NOMO-1 treated with DMSO at 0.1 percent for 48 hours (cell line): ENCODE results near the gene MMP20.
A peak's percentile ranks its signal among the peaks of the same experiment; 100 is the strongest.

Source experiments
- DNase-seq: peaks from one replicate; lab custom pipeline; 2025; ENCODE audit not compliant: unreplicated experiment; lab: John Stamatoyannopoulos, UW

MMP20 gene

DNA sequence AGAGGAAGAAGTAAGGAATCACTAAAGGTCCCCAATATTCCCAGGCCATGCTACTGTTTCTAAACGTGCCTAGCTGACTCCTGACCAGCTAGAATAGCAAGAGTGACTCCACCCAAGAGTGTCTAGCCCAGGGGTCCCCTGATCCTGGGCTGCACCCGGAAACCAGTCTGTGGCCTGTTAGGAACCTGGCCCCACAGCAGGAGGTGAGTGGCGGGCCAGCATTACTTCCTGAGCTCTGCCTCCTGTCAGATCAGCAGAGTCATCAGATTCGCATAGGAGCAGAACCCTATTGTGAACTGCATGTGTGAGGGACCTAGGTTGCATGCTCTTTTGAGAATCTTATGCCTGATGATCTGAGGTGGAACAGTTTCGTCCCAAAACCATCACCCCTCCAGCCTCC, 2.0 kb downstream of the MMP20 start:
- no peak for DNase-seq

- no peak for DNase-seq
These were observed 2.9 kb downstream of the MMP20 start for GRCh38 chr11:102622258-102622657.

- DNase-seq: no peak
These were observed 4.1 kb downstream of the MMP20 start for GRCh38 chr11:102620818-102621561.

- no peak for DNase-seq
These were observed 5.0 kb downstream of the MMP20 start for GRCh38 chr11:102620179-102620578.

GRCh38 chr11:102617466-102618008, 7.6 kb downstream of the MMP20 start:
- DNase-seq: no peak

- DNase-seq: no peak
These were observed 9.2 kb downstream of the MMP20 start for GRCh38 chr11:102615894-102616432.

- DNase-seq: no peak
These were observed 9.8 kb downstream of the MMP20 start for GRCh38 chr11:102615077-102615893.

GRCh38 chr11:102614485-102614884, 10.6 kb downstream of the MMP20 start:
- no peak for DNase-seq

DNA sequence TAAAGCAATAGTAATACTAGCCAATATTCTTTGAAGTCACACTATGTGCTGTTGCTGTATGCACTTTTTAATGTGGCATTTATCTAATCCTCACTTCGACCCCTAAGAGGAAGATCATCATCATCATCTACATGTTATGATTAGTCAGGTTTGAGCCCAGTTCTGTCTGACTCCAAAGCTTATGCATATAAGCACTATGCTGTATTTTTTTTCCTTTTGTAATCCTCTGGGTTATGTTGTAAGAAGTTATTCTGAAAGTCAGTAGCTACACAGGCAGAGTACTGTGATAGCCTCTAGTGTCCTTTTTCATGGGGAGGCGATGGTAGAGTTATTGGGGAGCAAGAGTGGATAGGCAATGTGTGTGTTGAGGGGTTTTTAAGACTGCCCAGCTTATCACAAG, 11.1 kb downstream of the MMP20 start:
- no peak for DNase-seq

DNA sequence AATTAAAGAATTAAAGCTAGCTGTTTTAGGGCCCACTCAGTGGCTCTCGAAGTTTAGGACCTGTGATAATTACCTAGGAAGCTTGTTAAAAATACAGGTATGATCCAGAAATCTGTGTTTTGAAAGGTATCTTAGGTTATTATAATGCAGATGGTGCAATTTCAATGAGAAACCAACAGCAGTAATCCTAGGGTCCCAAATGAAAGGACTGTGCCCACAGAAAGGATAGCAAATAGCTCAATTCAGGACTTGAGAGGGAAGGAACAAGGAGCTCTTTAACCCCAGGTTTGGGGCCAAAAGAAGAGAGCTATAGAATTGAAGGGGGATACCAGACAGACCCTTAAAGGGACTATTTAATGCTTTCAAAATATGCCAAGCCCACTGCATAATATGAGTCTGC, 11.7 kb downstream of the MMP20 start:
- no peak for DNase-seq

DNA sequence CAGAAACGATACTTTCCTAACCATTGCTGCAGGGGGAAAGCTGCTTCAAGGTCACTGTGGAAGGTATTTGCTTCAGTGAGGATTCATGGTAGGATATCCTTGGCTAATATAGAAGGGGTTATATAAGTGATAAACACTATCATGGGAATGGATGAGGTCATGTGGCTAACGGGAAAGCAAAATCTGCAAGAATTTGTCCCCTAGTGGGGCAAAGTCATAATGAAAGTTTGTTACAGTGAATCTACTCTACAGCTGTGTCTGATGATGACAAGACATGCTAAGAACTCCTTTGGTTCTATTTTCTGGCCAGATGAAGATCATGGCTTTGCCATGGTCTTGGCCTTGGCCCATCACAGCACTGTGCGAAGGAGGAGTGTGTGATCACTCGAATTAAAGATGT, 13.8 kb downstream of the MMP20 start:
- DNase-seq: no peak

- peak; percentile 27 for DNase-seq
These were observed 14.9 kb downstream of the MMP20 start for GRCh38 chr11:102610200-102610599.

- DNase-seq: no peak
These were observed 16.4 kb downstream of the MMP20 start for GRCh38 chr11:102608699-102609098.

- no peak for DNase-seq
These were observed 20.3 kb downstream of the MMP20 start for GRCh38 chr11:102604875-102605274.

DNA sequence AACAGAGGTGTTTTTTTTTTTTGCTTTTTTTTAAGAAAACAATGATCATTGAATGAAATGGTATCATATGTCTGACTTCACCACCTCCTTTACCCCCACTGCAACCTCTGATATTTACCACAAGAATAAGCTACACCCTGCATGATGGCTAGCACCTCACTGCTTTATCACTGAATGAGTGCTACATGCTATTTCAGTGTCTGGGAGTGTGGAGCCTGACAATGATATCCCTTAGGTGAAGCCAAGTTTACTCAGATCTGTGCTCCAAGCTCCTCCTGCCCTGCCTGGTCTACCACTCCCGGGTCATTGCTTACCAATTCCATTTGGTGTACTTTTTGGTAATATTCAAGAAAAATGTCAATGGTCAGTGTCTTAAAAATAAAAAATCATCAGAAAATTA, 21.1 kb downstream of the MMP20 start:
- DNase-seq: no peak

- no peak for DNase-seq
These were observed 21.6 kb downstream of the MMP20 start for GRCh38 chr11:102603576-102603975.

DNA sequence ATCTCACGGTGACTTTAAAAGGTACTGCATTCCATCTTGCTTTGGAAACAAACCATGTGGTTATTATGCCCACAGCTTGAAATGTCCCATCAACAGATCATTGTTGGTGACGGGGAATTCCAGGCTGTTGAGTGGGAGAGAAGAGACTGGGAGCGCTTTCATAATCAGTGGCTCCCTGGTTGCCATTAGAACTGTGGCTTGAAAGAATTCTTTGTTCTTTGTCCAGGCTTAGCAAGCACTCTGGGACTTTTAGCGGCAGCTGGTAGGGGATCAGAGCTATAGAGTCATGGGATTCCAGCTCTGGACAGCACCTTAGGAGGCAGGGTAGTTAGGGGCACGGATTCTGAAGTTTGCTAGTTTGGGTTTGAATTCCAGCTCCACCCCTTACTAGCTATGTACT, 22.0 kb downstream of the MMP20 start:
- no peak for DNase-seq

GRCh38 chr11:102600666-102601065, 24.5 kb downstream of the MMP20 start:
- DNase-seq: no peak

DNA sequence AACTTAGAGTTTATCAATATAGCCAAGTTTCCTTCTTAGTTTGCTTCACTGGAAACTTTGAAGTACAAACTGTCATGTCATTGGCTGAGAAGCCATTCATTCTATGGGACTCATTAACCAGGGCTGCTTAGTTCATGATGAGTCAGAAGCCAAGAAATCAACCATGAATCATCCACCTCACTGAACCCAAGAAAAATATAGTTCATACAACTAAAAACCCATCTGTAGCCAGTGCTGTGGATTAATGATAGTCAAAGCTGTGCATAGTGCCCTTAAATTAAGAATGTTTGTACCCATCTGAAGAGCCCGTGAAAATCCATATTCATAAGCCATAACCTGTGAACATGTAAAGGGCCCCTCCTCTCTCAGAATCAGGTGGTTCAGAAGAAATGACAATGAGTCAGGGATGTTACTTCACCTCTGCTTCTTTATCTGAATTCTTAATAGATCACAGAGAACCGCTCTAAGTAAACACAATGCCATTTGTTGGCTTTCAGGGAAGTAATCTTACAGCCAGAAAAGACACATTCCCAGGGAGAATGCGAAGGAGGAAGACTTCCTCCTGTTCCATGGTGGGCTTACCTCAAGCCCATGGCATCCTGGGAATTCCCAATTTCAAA, 25.4 kb downstream of the MMP20 start:
- DNase-seq: peak; percentile 83

- DNase-seq: no peak
These were observed 26.9 kb downstream of the MMP20 start for GRCh38 chr11:102598272-102598671.

DNA sequence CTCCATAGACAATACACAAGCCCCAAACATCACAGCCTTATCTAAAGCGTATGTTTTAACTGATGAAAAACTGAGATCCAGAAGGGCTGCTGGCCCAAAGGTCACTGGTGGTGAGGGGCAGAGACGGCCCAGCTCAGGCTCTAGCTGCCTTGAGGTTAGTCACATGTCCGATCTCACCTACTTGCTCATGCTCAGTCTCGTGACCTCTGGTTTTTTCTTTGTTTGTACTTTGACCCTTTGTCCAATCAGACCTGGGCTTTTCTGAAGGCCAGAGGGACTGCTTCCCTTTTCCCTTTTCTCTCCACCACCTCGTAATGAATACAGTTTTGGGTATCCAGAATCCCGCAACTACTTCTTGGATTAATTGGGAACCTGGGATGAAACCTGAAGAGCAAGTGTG, 28.6 kb downstream of the MMP20 start:
- DNase-seq: no peak
